Thoracic aorta (tissue), 2 donors: ENCODE data around the gene GLMP. TPM values are rescaled to one million over a fixed set of nuclear protein-coding genes. Genes with fewer than 3 reads are reported as not detected.
A peak's percentile ranks its signal among the peaks of the same experiment; 100 is the strongest.
"Not testable (repeated sequence)": the region's sequence is repeated elsewhere in the genome, so short reads cannot be mapped to it uniquely, and the experiment has no call there.

Experiments
- ATAC-seq: fragments of 150-250 bp; one replicate; pipeline ENCODE4 v1.8.0; 2017; ENCODE audit warnings: low read depth; ENCODE audit not compliant: insufficient number of reproducible peaks, low FRiP score
- DNase-seq: peaks from one replicate; pipeline ENCODE4 v3.0.0-alpha.2; 2020; ENCODE audit warnings: low spot score
- H3K27ac ChIP-seq, 2 donors: fragments of 200-600 bp; sonication (generic); 1 replicate in 1 of 2; 2 replicates in 1 of 2; pipeline ENCODE4 v1.5.1; 2016; ENCODE audit warnings: mild to moderate bottlenecking in 2 of 2, moderate library complexity in 2 of 2
- H3K27me3 ChIP-seq: fragments of 200-600 bp; sonication (generic); replicated peaks from 2 replicates; pipeline ENCODE4 v1.6.0; 2016; ENCODE audit warnings: mild to moderate bottlenecking; ENCODE audit not compliant: insufficient read depth
- H3K36me3 ChIP-seq: fragments of 200-600 bp; sonication (generic); one replicate; pipeline ENCODE4 v1.5.1; 2016
- H3K4me1 ChIP-seq, 2 donors: fragments of 200-600 bp; sonication (generic); 1 replicate in 1 of 2; 2 replicates in 1 of 2; pipeline versions ENCODE4 v1.5.1 to v1.6.0; 2016; ENCODE audit warnings: low read depth in 2 of 2, mild to moderate bottlenecking in 1 of 2; ENCODE audit not compliant: control insufficient read depth in 1 of 2
- H3K4me3 ChIP-seq: fragments of 200-600 bp; sonication (generic); 2 replicates; pipeline ENCODE4 v1.5.1; 2016; ENCODE audit warnings: mild to moderate bottlenecking
- H3K9me3 ChIP-seq: fragments of 200-600 bp; sonication (generic); 2 replicates; pipeline ENCODE4 v1.5.1; 2016
- CTCF ChIP-seq: fragments of 200-600 bp; sonication (generic); IDR thresholded peaks from one replicate; pipeline ENCODE4 v1.5.1; 2019; ENCODE audit warnings: antibody characterized with exemption
- total RNA-seq, 2 donors: library from RNA; depleted of rRNA; stranded (reverse); fragments of >200 nt; gene quantifications; one replicate each; pipeline versions ENCODE4 v1.1.0 to v1.2.3, GENCODE V29; 2016

Gene GLMP
- total RNA-seq, 2 donors from 2014 or later: 27.7 to 60.1 TPM

- Histone ChIP-seq H3K9me3 (no peaks in the 10 kb centered on the region), H3K27ac (peak overlapping the region; percentile 61 to 63), H3K4me1 (peaks cover 12 to 18% of the 10 kb centered on the region in 2 donors), H3K4me3 (peak overlapping the region; percentile 94), H3K27me3 (no peaks in the 10 kb centered on the region), H3K36me3 (peaks cover 11% of the 10 kb centered on the region)
- TF ChIP-seq CTCF: no peak
- DNase-seq (no peak), ATAC-seq (no peak)
Observed at GRCh38 chr1:156337888-156338179, 42.4 kb upstream of the GLMP start.

- no peak for DNase-seq
- no peaks in the 10 kb centered on the region for H3K27me3 ChIP-seq
- H3K9me3 ChIP-seq: no peaks in the 10 kb centered on the region
- ATAC-seq: no peak
- peak overlapping the region; percentile 61 to 63 for H3K27ac ChIP-seq
- H3K4me3 ChIP-seq: peak overlapping the region; percentile 94
- H3K36me3 ChIP-seq: peaks cover 17% of the 10 kb centered on the region
- TF ChIP-seq CTCF: no peak
- peaks cover 12 to 18% of the 10 kb centered on the region in 2 donors for H3K4me1 ChIP-seq
Observed at GRCh38 chr1:156337052-156337887, 41.8 kb upstream of the GLMP start.

GRCh38 chr1:156336242-156336641, 40.8 kb upstream of the GLMP start:
- no peak for DNase-seq
- TF ChIP-seq CTCF: no peak
- Histone ChIP-seq H3K27ac (no peak overlapping the region), H3K4me1 (peaks cover 12 to 18% of the 10 kb centered on the region in 2 donors), H3K4me3 (peak overlapping the region; percentile 94), H3K36me3 (peaks cover 21% of the 10 kb centered on the region), H3K9me3 (no peaks in the 10 kb centered on the region), H3K27me3 (no peaks in the 10 kb centered on the region)
- ATAC-seq: no peak

GRCh38 chr1:156323179-156323578, 27.7 kb upstream of the GLMP start:
- H3K27ac ChIP-seq, H3K4me1 ChIP-seq, H3K4me3 ChIP-seq, ATAC-seq, H3K9me3 ChIP-seq, DNase-seq, H3K27me3 ChIP-seq: not testable (repeated sequence)
- H3K36me3 ChIP-seq: peaks cover 65% of the 10 kb centered on the region

- ATAC-seq (no peak), DNase-seq (no peak)
- H3K4me1 ChIP-seq: no peaks in the 10 kb centered on the region
- H3K27me3 ChIP-seq: no peaks in the 10 kb centered on the region
- no peak overlapping the region for H3K4me3 ChIP-seq
- no peak for TF ChIP-seq CTCF
- no peaks in the 10 kb centered on the region for H3K9me3 ChIP-seq
- H3K36me3 ChIP-seq: peaks cover 85% of the 10 kb centered on the region
- H3K27ac ChIP-seq: no peak overlapping the region
Observed at GRCh38 chr1:156320560-156320959, 25.1 kb upstream of the GLMP start.

- DNase-seq (no peak), ATAC-seq (no peak)
- H3K9me3 ChIP-seq: no peaks in the 10 kb centered on the region
- no peaks in the 10 kb centered on the region for H3K4me1 ChIP-seq
- peak; percentile 37 for TF ChIP-seq CTCF
- peaks cover 80% of the 10 kb centered on the region for H3K36me3 ChIP-seq
- H3K27me3 ChIP-seq: no peaks in the 10 kb centered on the region
- H3K27ac ChIP-seq: no peak overlapping the region
- no peak overlapping the region for H3K4me3 ChIP-seq
Observed at GRCh38 chr1:156319664-156320063, 24.2 kb upstream of the GLMP start.
